Endodermal cell (in vitro differentiated cells): ENCODE results near the gene INPP4A. TPM values are rescaled to one million over a fixed set of nuclear protein-coding genes. Genes with fewer than 3 reads are reported as not detected.

ENCODE experiments used
- DNase-seq: peaks from one replicate; pipeline ENCODE4 v3.0.0-alpha.2; 2017
- H3K27ac ChIP-seq: 2 replicates; pipeline ENCODE4 v1.5.1; 2013; ENCODE audit warnings: mild to moderate bottlenecking, low read depth, low read length, moderate library complexity
- H3K27me3 ChIP-seq: 2 replicates; pipeline ENCODE4 v1.6.1; 2013; ENCODE audit warnings: mild to moderate bottlenecking, low read length, moderate library complexity; ENCODE audit not compliant: insufficient read depth, control insufficient read depth, poor library complexity, severe bottlenecking
- H3K36me3 ChIP-seq: 2 replicates; pipeline ENCODE4 v1.7.0; 2013; ENCODE audit warnings: mild to moderate bottlenecking, low read length, moderate library complexity; ENCODE audit not compliant: control insufficient read depth, insufficient read depth
- H3K4me1 ChIP-seq: one replicate; pipeline ENCODE4 v1.7.0; 2013; ENCODE audit warnings: low read length; ENCODE audit not compliant: control insufficient read depth, insufficient read depth
- H3K4me3 ChIP-seq: 2 replicates; pipeline ENCODE4 v1.5.1; 2013; ENCODE audit warnings: mild to moderate bottlenecking, low read length, moderate library complexity
- H3K9ac ChIP-seq: 2 replicates; pipeline ENCODE4 v1.6.1; 2013; ENCODE audit warnings: mild to moderate bottlenecking, low read length, moderate library complexity; ENCODE audit not compliant: poor library complexity, severe bottlenecking; ENCODE audit errors: extremely low read depth
- H3K9me3 ChIP-seq: 2 replicates; pipeline ENCODE4 v1.6.1; 2013; ENCODE audit warnings: mild to moderate bottlenecking, low read length, moderate library complexity; ENCODE audit not compliant: control insufficient read depth
- H3K27ac Mint-ChIP-seq: 2 replicates; pipeline ENCODE4 v1.8.0; 2020; ENCODE audit warnings: mixed read lengths
- H3K27me3 Mint-ChIP-seq: 2 replicates; pipeline ENCODE4 v1.8.0; 2021; ENCODE audit warnings: mild to moderate bottlenecking, mixed read lengths; ENCODE audit not compliant: insufficient read depth
- H3K36me3 Mint-ChIP-seq: 2 replicates; pipeline ENCODE4 v1.8.0; 2020; ENCODE audit warnings: low read depth, mixed read lengths
- H3K4me1 Mint-ChIP-seq: 2 replicates; pipeline ENCODE4 v1.8.0; 2020; ENCODE audit warnings: mixed read lengths
- H3K4me3 Mint-ChIP-seq: 2 replicates; pipeline ENCODE4 v1.8.0; 2020; ENCODE audit warnings: mild to moderate bottlenecking, moderate library complexity, mixed read lengths
- H3K9me3 Mint-ChIP-seq: 2 replicates; pipeline ENCODE4 v1.8.0; 2020; ENCODE audit warnings: mild to moderate bottlenecking, mixed read lengths
- WGBS, 2 experiments: methylation state at CpG; one replicate each; pipeline versions ENCODE4 v1.1.5 to v1.1.7; 2013; ENCODE audit warnings: missing lambda C conversion rate in 2 of 2, mixed read lengths in 1 of 2; ENCODE audit not compliant: insufficient coverage in 1 of 2, insufficient read length in 1 of 2; 5-methylcytosine and 5-hydroxymethylcytosine counted together
- total RNA-seq, 2 donors: library from RNA; stranded (reverse); fragmentation: NEBNext Ultra II Directional in 1 of 2; extraction: Animal tissue kit (Norgen Biotek cat#: 25700) in 1 of 2; gene quantifications; 2 replicates in 1 of 2; 3 replicates in 1 of 2; pipeline ENCODE4 v1.2.1, GENCODE V29; 2021
- TF ChIP-seq, protein P1 (sequence below): fragments of 200-600 bp; sonication (generic); conservative IDR thresholded peaks from 2 replicates; pipeline ENCODE4 v1.5.0; 2021; ENCODE audit warnings: antibody characterized with exemption, mild to moderate bottlenecking

The INPP4A gene
- total RNA-seq, 2 donors from 2014 or later = 84.9 to 94.2 TPM

DNA sequence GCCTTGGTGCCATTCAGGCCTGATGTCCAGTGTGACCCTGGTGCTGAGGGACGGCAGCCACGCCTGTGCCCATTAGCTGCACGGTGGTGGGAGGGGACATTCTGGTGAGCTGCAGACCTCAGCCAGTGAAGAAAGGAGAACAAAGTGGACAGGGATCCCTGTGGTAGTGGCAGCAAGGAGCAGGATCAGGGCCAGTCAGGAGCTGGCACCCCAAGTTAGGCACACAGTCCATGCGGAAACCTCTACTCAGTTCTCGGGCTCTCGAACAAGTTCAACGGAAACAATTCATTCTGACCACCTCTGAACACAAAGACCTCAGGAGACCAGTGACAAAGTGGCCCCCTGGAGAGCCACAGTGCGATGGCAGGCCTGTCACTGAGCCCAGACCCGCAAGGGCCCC, 133.6 kb downstream of the INPP4A start:
- H3K36me3 Mint-ChIP-seq = peaks cover 60% of the 10 kb centered on the region
- 93 to 100% methylated on average over 6 to 9 of the region's 9 CpGs for WGBS, 2 experiments
- H3K9me3 Mint-ChIP-seq = no peaks in the 10 kb centered on the region
- DNase-seq = peak; percentile 38
- TF ChIP-seq, protein P1, sequence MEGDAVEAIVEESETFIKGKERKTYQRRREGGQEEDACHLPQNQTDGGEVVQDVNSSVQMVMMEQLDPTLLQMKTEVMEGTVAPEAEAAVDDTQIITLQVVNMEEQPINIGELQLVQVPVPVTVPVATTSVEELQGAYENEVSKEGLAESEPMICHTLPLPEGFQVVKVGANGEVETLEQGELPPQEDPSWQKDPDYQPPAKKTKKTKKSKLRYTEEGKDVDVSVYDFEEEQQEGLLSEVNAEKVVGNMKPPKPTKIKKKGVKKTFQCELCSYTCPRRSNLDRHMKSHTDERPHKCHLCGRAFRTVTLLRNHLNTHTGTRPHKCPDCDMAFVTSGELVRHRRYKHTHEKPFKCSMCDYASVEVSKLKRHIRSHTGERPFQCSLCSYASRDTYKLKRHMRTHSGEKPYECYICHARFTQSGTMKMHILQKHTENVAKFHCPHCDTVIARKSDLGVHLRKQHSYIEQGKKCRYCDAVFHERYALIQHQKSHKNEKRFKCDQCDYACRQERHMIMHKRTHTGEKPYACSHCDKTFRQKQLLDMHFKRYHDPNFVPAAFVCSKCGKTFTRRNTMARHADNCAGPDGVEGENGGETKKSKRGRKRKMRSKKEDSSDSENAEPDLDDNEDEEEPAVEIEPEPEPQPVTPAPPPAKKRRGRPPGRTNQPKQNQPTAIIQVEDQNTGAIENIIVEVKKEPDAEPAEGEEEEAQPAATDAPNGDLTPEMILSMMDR = no peak
- peak overlapping the region; percentile 46 for H3K27ac Mint-ChIP-seq
- Histone ChIP-seq H3K9me3 (no peaks in the 10 kb centered on the region), H3K27ac (no peak overlapping the region), H3K9ac (no peak overlapping the region), H3K4me3 (no peak overlapping the region), H3K36me3 (peaks cover 95% of the 10 kb centered on the region), H3K27me3 (no peaks in the 10 kb centered on the region), H3K4me1 (no peaks in the 10 kb centered on the region)
- no peaks in the 10 kb centered on the region for H3K27me3 Mint-ChIP-seq
- peaks cover under 1% of the 10 kb centered on the region for H3K4me1 Mint-ChIP-seq
- H3K4me3 Mint-ChIP-seq = no peak overlapping the region

DNA sequence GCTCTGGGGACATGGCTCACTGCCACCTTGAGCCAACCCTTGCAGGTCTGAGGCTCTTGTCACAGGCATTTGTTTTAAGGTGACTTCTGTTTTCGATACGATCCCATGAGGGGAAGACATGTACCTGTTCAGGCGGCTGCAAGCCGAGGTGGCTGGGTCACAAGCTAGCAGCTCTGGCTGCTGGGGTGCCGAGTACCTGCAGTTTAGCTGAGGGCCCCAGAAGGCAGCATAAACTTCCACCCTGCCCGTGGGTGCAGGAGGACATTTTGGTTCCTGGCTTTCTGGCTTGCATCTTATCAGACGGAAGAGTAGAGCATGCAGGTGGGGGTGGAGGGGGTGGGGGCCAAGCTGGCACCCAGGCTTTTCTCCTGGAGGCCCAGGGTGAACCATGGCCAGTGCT, 135.3 kb downstream of the INPP4A start:
- H3K9me3 Mint-ChIP-seq = no peaks in the 10 kb centered on the region
- TF ChIP-seq, protein P1 = no peak
- Histone ChIP-seq H3K4me3 (no peak overlapping the region), H3K27me3 (no peaks in the 10 kb centered on the region), H3K27ac (no peak overlapping the region), H3K9ac (no peak overlapping the region), H3K9me3 (no peaks in the 10 kb centered on the region), H3K4me1 (peaks cover 8% of the 10 kb centered on the region), H3K36me3 (peaks cover 95% of the 10 kb centered on the region)
- peaks cover 13% of the 10 kb centered on the region for H3K4me1 Mint-ChIP-seq
- 95 to 98% methylated on average over 5 to 7 of the region's 7 CpGs for WGBS, 2 experiments
- H3K4me3 Mint-ChIP-seq = no peak overlapping the region
- DNase-seq = peak; percentile 21
- peaks cover 56% of the 10 kb centered on the region for H3K36me3 Mint-ChIP-seq
- H3K27me3 Mint-ChIP-seq = no peaks in the 10 kb centered on the region
- peak overlapping the region; percentile 49 for H3K27ac Mint-ChIP-seq

DNA sequence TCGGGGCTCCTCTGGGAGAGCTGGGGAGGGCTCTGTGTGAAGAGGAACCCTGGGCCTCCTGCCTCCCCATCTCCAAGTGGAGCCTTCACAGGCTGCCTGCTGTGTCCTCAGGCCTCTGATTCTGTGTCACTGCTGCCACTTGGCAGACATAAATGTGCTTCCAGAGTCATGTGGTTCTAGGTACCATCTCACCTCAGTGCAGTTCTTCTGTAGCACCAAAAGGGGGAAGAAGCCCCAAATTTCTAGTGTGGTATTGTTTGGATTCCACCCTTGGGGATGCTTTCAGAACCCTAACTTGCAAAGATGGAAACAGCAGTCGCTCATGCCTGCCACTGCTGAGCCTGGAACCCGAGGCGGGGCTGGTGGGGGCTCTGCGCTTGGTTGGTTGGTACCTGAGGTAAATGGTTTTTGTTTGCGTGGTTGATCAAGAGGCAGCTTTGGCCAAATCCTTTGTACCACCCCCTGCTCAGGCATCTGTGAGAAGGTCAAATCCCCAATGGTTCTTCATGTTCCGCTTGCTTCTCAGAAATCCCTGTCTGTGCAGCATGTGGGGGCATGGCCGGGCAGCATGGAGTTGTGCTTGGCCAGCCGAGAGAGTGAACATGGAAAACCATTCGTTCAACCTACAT, 136.1 kb downstream of the INPP4A start:
- Mint-ChIP-seq H3K27me3 (no peaks in the 10 kb centered on the region), H3K36me3 (peaks cover 48% of the 10 kb centered on the region), H3K4me1 (peaks cover 17% of the 10 kb centered on the region), H3K9me3 (no peaks in the 10 kb centered on the region), H3K27ac (no peak overlapping the region), H3K4me3 (no peak overlapping the region)
- peak; percentile 45 for DNase-seq
- TF ChIP-seq, protein P1 = peak; percentile 42
- Histone ChIP-seq H3K4me1 (peaks cover 8% of the 10 kb centered on the region), H3K9me3 (no peaks in the 10 kb centered on the region), H3K27ac (no peak overlapping the region), H3K36me3 (peaks cover 95% of the 10 kb centered on the region), H3K9ac (no peak overlapping the region), H3K4me3 (no peak overlapping the region), H3K27me3 (no peaks in the 10 kb centered on the region)
- 94 to 98% methylated on average over 5 to 10 of the region's 10 CpGs for WGBS, 2 experiments
